Liver (tissue), 9 donors: ENCODE results near the gene NUDT22. TPM values are rescaled to one million over a fixed set of nuclear protein-coding genes. Genes with fewer than 3 reads are reported as not detected.

Source experiments
- DNase-seq: peaks from one replicate; pipeline ENCODE4 v3.0.0-alpha.2; 2017; ENCODE audit warnings: low spot score
- H3K27ac ChIP-seq, 2 donors: one replicate each; pipeline ENCODE4 v1.7.0; 2013; ENCODE audit warnings: inconsistent platforms in 2 of 2, low read length in 2 of 2, control low read depth in 1 of 2, low read depth in 1 of 2, mild to moderate bottlenecking in 1 of 2
- H3K27me3 ChIP-seq, 4 donors: one replicate each; pipeline versions ENCODE4 v1.6.1 to v1.7.0; 2013; ENCODE audit warnings: low read length in 3 of 4, inconsistent platforms in 1 of 4, mild to moderate bottlenecking in 1 of 4, moderate library complexity in 1 of 4; ENCODE audit not compliant: control insufficient read depth in 4 of 4, insufficient read depth in 4 of 4
- H3K36me3 ChIP-seq, 4 donors: one replicate each; pipeline versions ENCODE4 v1.6.1 to v1.7.0; 2013; ENCODE audit warnings: low read length in 3 of 4, mild to moderate bottlenecking in 3 of 4, low read depth in 1 of 4, moderate library complexity in 1 of 4; ENCODE audit not compliant: control insufficient read depth in 4 of 4, insufficient read depth in 3 of 4
- H3K4me1 ChIP-seq, 4 donors: one replicate each; pipeline versions ENCODE4 v1.6.1 to v1.7.0; 2013; ENCODE audit warnings: low read length in 3 of 4, mild to moderate bottlenecking in 3 of 4, moderate library complexity in 1 of 4; ENCODE audit not compliant: control insufficient read depth in 4 of 4, insufficient read depth in 4 of 4
- H3K4me3 ChIP-seq, 3 donors: one replicate each; pipeline versions ENCODE4 v1.6.1 to v1.7.0; 2013; ENCODE audit warnings: low read length in 3 of 3, control low read depth in 1 of 3, low read depth in 1 of 3, mild to moderate bottlenecking in 1 of 3
- H3K9ac ChIP-seq, 2 donors: one replicate each; pipeline ENCODE4 v1.7.0; 2013; ENCODE audit warnings: low read length in 2 of 2, mild to moderate bottlenecking in 2 of 2, moderate library complexity in 2 of 2, control low read depth in 1 of 2, low read depth in 1 of 2
- H3K9me3 ChIP-seq, 4 donors: one replicate each; pipeline versions ENCODE4 v1.6.1 to v1.7.0; 2013; ENCODE audit warnings: low read length in 3 of 4; ENCODE audit not compliant: control insufficient read depth in 4 of 4
- EGR1 ChIP-seq, 2 donors: IDR thresholded peaks; 2 replicates each; pipeline ENCODE4 v1.6.1; 2016 to 2018; ENCODE audit warnings: antibody characterized with exemption in 2 of 2, low read depth in 2 of 2
- FOXA1 ChIP-seq: IDR thresholded peaks from 2 replicates; pipeline ENCODE4 v1.6.1; 2016; ENCODE audit warnings: antibody characterized with exemption
- FOXA2 ChIP-seq: IDR thresholded peaks from 2 replicates; pipeline ENCODE4 v1.6.1; 2016; ENCODE audit warnings: antibody characterized with exemption
- GABPA ChIP-seq, 2 donors: IDR thresholded peaks in 1 of 2; conservative IDR thresholded peaks in 1 of 2; 2 replicates each; pipeline ENCODE4 v1.6.1; 2016; ENCODE audit warnings: antibody characterized with exemption in 2 of 2, mild to moderate bottlenecking in 1 of 2, moderate library complexity in 1 of 2
- HNF4A ChIP-seq, 2 donors: conservative IDR thresholded peaks; 2 replicates each; pipeline ENCODE4 v1.6.1; 2016; ENCODE audit warnings: antibody characterized with exemption in 2 of 2, mild to moderate bottlenecking in 2 of 2
- HNF4G ChIP-seq: IDR thresholded peaks from 2 replicates; pipeline ENCODE4 v1.6.1; 2016; ENCODE audit warnings: antibody characterized with exemption
- JUND ChIP-seq, 2 donors: IDR thresholded peaks; 2 replicates each; pipeline ENCODE4 v1.6.1; 2016; ENCODE audit warnings: antibody characterized with exemption in 2 of 2
- NR2F2 ChIP-seq: IDR thresholded peaks from 2 replicates; pipeline ENCODE4 v1.6.1; 2016; ENCODE audit warnings: antibody characterized with exemption
- RAD21 ChIP-seq, 2 donors: IDR thresholded peaks; 2 replicates each; pipeline ENCODE4 v1.6.1; 2016; ENCODE audit warnings: antibody characterized with exemption in 2 of 2, mild to moderate bottlenecking in 2 of 2
- RXRA ChIP-seq, 2 donors: IDR thresholded peaks; 2 replicates each; pipeline ENCODE4 v1.6.1; 2017 to 2018; ENCODE audit warnings: antibody characterized with exemption in 2 of 2, mild to moderate bottlenecking in 1 of 2
- SP1 ChIP-seq: IDR thresholded peaks from 2 replicates; pipeline ENCODE4 v1.6.1; 2018; ENCODE audit warnings: antibody characterized with exemption, mild to moderate bottlenecking
- TAF1 ChIP-seq: conservative IDR thresholded peaks from 2 replicates; pipeline ENCODE4 v1.6.1; 2016; ENCODE audit warnings: antibody characterized with exemption, mild to moderate bottlenecking
- YY1 ChIP-seq: IDR thresholded peaks from 2 replicates; pipeline ENCODE4 v1.6.1; 2016; ENCODE audit warnings: antibody characterized with exemption, mild to moderate bottlenecking
- WGBS: extraction: QIAGEN DNeasy Blood & Tissue Kit; methylation state at CpG from one replicate; pipeline ENCODE4 v1.1.7; 2013; 5-methylcytosine and 5-hydroxymethylcytosine counted together
- polyA plus RNA-seq, 2 donors: library from polyadenylated mRNA; stranded (reverse) in 1 of 2; unstranded in 1 of 2; fragments of 200-250 nt in 1 of 2; fragments of >200 nt in 1 of 2; fragmentation: Nextera tagmentation in 1 of 2; extraction: Ambion mirVana in 1 of 2; gene quantifications; one replicate each; pipeline versions ENCODE4 v1.2.1 to v1.2.3, GENCODE V29; 2013 to 2015
- total RNA-seq, 2 donors: library from RNA; depleted of rRNA; stranded (reverse); fragments of >200 nt; gene quantifications; one replicate each; pipeline ENCODE4 v1.2.3, GENCODE V29; 2014
- TF ChIP-seq, protein P1 (sequence below): IDR thresholded peaks from 2 replicates; pipeline ENCODE4 v1.6.1; 2016; ENCODE audit warnings: antibody characterized with exemption, mild to moderate bottlenecking
- TF ChIP-seq, protein P2 (sequence below): fragments of 150-350 bp; IDR thresholded peaks from 2 replicates; pipeline ENCODE4 v1.5.1; 2017; ENCODE audit warnings: improper control_type of control experiment, low read depth, low read length; ENCODE audit not compliant: missing input control
- TF ChIP-seq, protein P3 (sequence below): IDR thresholded peaks from 2 replicates; pipeline ENCODE4 v1.6.1; 2016; ENCODE audit warnings: antibody characterized with exemption
- TF ChIP-seq, protein P4 (sequence below): IDR thresholded peaks from 2 replicates; pipeline ENCODE4 v1.6.1; 2016; ENCODE audit warnings: antibody characterized with exemption
- TF ChIP-seq, protein P5 (sequence below): IDR thresholded peaks from 2 replicates; pipeline ENCODE4 v1.6.1; 2016; ENCODE audit warnings: antibody characterized with exemption
- donor health status: healthy.
- donor health status: healthy.
- donor health status: healthy.
- donor health status: healthy.
- donor health status: healthy.

Gene NUDT22
- total and polyA plus RNA-seq, 4 donors, result 20.0 to 47.8 (median 41.2) TPM

DNA sequence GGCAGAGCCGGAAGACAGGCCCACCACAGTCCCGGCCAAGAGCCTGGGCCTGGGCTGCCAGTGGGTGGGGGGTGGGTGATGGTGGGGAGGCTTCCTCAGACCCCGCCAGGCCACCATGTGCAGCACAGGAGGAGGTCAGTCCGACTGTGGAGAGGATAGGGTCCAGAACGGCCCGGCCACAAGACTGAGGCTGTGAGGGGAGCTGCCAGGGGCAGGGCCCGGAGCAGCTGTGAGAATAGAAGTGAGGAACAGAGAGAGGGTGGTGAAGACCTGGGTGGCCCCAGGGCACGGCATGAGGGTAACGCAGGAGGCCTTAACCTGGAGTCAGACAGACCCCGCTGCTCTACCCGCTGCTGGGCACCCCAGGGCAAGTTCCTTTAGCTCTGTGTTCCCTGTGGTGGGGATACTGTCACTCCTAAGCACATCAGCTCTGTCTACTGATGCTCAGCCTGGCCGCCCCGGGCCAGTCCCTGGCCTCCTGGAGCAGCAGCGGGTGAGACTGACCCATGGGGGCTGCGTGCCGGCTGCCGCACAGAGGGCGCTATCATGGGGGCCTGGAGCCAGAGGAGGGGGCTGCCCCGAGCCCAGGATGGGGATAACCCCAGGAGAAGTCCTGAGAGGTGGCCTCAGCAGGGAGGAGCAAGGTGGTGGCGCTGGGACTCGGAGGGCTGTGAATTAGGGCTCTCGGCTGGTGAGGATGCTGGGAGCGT, 17.8 kb upstream of the NUDT22 start (continued):
- TF ChIP-seq, protein P1, sequence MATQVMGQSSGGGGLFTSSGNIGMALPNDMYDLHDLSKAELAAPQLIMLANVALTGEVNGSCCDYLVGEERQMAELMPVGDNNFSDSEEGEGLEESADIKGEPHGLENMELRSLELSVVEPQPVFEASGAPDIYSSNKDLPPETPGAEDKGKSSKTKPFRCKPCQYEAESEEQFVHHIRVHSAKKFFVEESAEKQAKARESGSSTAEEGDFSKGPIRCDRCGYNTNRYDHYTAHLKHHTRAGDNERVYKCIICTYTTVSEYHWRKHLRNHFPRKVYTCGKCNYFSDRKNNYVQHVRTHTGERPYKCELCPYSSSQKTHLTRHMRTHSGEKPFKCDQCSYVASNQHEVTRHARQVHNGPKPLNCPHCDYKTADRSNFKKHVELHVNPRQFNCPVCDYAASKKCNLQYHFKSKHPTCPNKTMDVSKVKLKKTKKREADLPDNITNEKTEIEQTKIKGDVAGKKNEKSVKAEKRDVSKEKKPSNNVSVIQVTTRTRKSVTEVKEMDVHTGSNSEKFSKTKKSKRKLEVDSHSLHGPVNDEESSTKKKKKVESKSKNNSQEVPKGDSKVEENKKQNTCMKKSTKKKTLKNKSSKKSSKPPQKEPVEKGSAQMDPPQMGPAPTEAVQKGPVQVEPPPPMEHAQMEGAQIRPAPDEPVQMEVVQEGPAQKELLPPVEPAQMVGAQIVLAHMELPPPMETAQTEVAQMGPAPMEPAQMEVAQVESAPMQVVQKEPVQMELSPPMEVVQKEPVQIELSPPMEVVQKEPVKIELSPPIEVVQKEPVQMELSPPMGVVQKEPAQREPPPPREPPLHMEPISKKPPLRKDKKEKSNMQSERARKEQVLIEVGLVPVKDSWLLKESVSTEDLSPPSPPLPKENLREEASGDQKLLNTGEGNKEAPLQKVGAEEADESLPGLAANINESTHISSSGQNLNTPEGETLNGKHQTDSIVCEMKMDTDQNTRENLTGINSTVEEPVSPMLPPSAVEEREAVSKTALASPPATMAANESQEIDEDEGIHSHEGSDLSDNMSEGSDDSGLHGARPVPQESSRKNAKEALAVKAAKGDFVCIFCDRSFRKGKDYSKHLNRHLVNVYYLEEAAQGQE, result no peak
- TF ChIP-seq, protein P2, sequence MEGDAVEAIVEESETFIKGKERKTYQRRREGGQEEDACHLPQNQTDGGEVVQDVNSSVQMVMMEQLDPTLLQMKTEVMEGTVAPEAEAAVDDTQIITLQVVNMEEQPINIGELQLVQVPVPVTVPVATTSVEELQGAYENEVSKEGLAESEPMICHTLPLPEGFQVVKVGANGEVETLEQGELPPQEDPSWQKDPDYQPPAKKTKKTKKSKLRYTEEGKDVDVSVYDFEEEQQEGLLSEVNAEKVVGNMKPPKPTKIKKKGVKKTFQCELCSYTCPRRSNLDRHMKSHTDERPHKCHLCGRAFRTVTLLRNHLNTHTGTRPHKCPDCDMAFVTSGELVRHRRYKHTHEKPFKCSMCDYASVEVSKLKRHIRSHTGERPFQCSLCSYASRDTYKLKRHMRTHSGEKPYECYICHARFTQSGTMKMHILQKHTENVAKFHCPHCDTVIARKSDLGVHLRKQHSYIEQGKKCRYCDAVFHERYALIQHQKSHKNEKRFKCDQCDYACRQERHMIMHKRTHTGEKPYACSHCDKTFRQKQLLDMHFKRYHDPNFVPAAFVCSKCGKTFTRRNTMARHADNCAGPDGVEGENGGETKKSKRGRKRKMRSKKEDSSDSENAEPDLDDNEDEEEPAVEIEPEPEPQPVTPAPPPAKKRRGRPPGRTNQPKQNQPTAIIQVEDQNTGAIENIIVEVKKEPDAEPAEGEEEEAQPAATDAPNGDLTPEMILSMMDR, result no peak
- no peak for TF ChIP-seq TAF1
- TF ChIP-seq, protein P3, sequence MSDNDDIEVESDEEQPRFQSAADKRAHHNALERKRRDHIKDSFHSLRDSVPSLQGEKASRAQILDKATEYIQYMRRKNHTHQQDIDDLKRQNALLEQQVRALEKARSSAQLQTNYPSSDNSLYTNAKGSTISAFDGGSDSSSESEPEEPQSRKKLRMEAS, result no peak
- no peak for TF ChIP-seq RAD21 (IDR thresholded peaks at IDR 0.05)
- no peak for TF ChIP-seq GABPA (IDR thresholded peaks at IDR 0.05 in 1 of 2, conservative IDR thresholded peaks at IDR 0.05 in 1 of 2)

DNA sequence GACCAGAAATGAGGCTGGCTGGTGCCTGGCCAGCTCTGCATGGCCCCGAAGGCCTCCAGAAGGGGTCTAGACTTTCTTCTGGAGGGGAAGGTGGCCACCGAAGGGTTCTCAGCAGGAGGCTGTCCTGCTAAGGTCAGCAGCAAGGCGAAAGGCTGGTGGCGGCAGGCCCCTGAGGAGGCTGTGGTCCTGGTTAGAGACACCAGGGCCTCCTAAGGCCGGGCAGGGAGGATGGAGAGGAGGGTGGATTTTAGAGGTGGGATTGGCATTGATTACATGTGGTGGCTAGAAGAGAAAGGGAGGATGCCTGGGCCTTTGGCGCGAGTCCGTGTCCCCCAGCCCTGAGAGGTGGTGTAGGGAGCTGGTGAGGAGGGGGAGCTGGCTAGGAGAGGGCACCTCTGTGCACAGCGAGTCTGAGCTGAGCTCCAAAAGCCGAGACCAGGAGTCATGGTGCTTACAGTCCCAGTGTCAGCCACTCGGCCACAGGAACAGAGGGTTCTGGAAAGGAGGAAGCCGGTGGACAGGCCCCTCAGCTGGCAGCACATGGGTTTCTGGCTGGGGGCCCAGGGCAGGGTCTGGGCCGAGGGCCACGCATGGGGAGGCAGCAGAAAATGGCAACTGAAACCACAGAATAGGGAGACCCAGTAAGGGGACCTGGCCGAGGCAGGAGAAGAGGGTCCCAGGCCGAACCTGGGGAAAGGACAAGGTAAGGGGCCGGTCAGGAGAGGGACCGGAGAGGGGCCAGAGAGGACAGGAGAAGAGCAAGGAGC, 17.1 kb upstream of the NUDT22 start:
- peaks cover 0 to 12% (median 2%) of the 10 kb centered on the region in 4 donors for H3K4me1 ChIP-seq
- H3K9ac ChIP-seq, result no peak overlapping the region
- peak overlapping the region; percentile 82 to 83 for H3K27ac ChIP-seq
- H3K36me3 ChIP-seq, result peaks cover 4 to 15% (median 10%) of the 10 kb centered on the region in 4 donors
- no peaks in the 10 kb centered on the region for H3K27me3 ChIP-seq
- WGBS, result 90% methylated on average over 18 of the region's 18 CpGs
- DNase-seq, result no peak
- no peaks in the 10 kb centered on the region for H3K9me3 ChIP-seq
- H3K4me3 ChIP-seq, result no peak overlapping the region
- TF ChIP-seq FOXA1, result no peak
- no peak for TF ChIP-seq FOXA2
- TF ChIP-seq, protein P1, result no peak
- TF ChIP-seq, protein P4, sequence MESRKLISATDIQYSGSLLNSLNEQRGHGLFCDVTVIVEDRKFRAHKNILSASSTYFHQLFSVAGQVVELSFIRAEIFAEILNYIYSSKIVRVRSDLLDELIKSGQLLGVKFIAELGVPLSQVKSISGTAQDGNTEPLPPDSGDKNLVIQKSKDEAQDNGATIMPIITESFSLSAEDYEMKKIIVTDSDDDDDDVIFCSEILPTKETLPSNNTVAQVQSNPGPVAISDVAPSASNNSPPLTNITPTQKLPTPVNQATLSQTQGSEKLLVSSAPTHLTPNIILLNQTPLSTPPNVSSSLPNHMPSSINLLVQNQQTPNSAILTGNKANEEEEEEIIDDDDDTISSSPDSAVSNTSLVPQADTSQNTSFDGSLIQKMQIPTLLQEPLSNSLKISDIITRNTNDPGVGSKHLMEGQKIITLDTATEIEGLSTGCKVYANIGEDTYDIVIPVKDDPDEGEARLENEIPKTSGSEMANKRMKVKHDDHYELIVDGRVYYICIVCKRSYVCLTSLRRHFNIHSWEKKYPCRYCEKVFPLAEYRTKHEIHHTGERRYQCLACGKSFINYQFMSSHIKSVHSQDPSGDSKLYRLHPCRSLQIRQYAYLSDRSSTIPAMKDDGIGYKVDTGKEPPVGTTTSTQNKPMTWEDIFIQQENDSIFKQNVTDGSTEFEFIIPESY, result no peak
- TF ChIP-seq SP1, result no peak
- TF ChIP-seq, protein P3, result no peak
- no peak for TF ChIP-seq JUND (IDR thresholded peaks at IDR 0.05)
- TF ChIP-seq, protein P2, result no peak
- no peak for TF ChIP-seq HNF4A (conservative IDR thresholded peaks at IDR 0.05)
- no peak for TF ChIP-seq HNF4G
- no peak for TF ChIP-seq EGR1 (IDR thresholded peaks at IDR 0.05; ENCODE audit: low read depth in 2 of 2)
- TF ChIP-seq TAF1, result no peak
- no peak for TF ChIP-seq RXRA (IDR thresholded peaks at IDR 0.05)
- TF ChIP-seq YY1, result no peak
- no peak for TF ChIP-seq RAD21 (IDR thresholded peaks at IDR 0.05)
- no peak for TF ChIP-seq NR2F2
- TF ChIP-seq, protein P5, sequence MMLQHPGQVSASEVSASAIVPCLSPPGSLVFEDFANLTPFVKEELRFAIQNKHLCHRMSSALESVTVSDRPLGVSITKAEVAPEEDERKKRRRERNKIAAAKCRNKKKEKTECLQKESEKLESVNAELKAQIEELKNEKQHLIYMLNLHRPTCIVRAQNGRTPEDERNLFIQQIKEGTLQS, result no peak
- TF ChIP-seq GABPA (IDR thresholded peaks at IDR 0.05 in 1 of 2, conservative IDR thresholded peaks at IDR 0.05 in 1 of 2), result no peak
